Measurements from ENCODE around the gene FIGNL2.

The FIGNL2 gene

DNA sequence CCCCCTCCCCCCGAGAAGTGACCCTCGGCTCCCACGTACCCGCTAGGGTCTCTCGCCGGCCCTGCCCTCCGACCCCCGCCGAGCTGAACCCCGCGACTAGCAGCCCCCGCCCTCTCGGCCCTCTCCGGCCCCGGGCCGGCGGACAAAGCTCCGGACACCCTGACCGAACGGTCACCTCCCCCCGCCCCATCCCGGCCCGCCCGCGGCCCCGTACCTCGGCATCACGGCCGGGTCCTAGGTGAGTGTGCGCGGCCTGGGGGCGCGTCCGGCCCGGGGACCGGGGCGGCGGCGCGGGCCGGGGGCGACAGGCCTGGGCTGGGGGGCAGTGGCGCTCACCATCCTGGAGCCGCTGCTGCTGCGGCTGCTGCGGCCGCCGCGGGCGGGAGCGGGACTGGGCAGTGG, at the start of gene FIGNL2:
Gene FIGNL2 (minus strand): TSS at position 393 of the 402 bp plus-strand sequence. CDS start 26,305 bp downstream, outside the sequence.
- peaks cover 22% of the 10 kb centered on the region for H3K4me1 ChIP-seq (ENCODE audit: control insufficient read depth, insufficient read depth, low read length)
- no peaks in the 10 kb centered on the region for H3K36me3 ChIP-seq (ENCODE audit: control insufficient read depth, insufficient read depth, low read length)
- peaks cover 56% of the 10 kb centered on the region for H3K27me3 ChIP-seq (ENCODE audit: control insufficient read depth, insufficient read depth, low read length)
- no peaks in the 10 kb centered on the region for H3K9me3 ChIP-seq (ENCODE audit: control insufficient read depth, insufficient read depth, low read length)
- no peak within 1 kb of the TSS for H3K9ac ChIP-seq (ENCODE audit: low read depth, low read length)
- peak within 1 kb of the TSS; percentile 79 for H3K4me3 ChIP-seq (ENCODE audit: low read depth, low read length)
- H3K27ac ChIP-seq (ENCODE audit: low read depth, low read length), result peak within 1 kb of the TSS; percentile 79

GRCh38 chr12:51897181-51897580, 48.7 kb upstream of the FIGNL2 start:
- H3K27ac ChIP-seq (ENCODE audit: low read depth, low read length), result no peak overlapping the region
- no peak overlapping the region for H3K9ac ChIP-seq (ENCODE audit: low read depth, low read length)
- no peaks in the 10 kb centered on the region for H3K9me3 ChIP-seq (ENCODE audit: control insufficient read depth, insufficient read depth, low read length)
- no peaks in the 10 kb centered on the region for H3K4me1 ChIP-seq (ENCODE audit: control insufficient read depth, insufficient read depth, low read length)
- H3K36me3 ChIP-seq (ENCODE audit: control insufficient read depth, insufficient read depth, low read length), result no peaks in the 10 kb centered on the region
- no peaks in the 10 kb centered on the region for H3K27me3 ChIP-seq (ENCODE audit: control insufficient read depth, insufficient read depth, low read length)
- no peak overlapping the region for H3K4me3 ChIP-seq (ENCODE audit: low read depth, low read length)

GRCh38 chr12:51896236-51896635, 47.7 kb upstream of the FIGNL2 start:
- H3K27me3 ChIP-seq (ENCODE audit: control insufficient read depth, insufficient read depth, low read length), result no peaks in the 10 kb centered on the region
- H3K4me1 ChIP-seq (ENCODE audit: control insufficient read depth, insufficient read depth, low read length), result no peaks in the 10 kb centered on the region
- H3K27ac ChIP-seq (ENCODE audit: low read depth, low read length), result no peak overlapping the region
- no peak overlapping the region for H3K9ac ChIP-seq (ENCODE audit: low read depth, low read length)
- no peaks in the 10 kb centered on the region for H3K9me3 ChIP-seq (ENCODE audit: control insufficient read depth, insufficient read depth, low read length)
- H3K36me3 ChIP-seq (ENCODE audit: control insufficient read depth, insufficient read depth, low read length), result no peaks in the 10 kb centered on the region
- no peak overlapping the region for H3K4me3 ChIP-seq (ENCODE audit: low read depth, low read length)

GRCh38 chr12:51895378-51896135, 47.0 kb upstream of the FIGNL2 start:
- Histone ChIP-seq H3K9ac (ENCODE audit: low read depth, low read length) (no peak overlapping the region), H3K27me3 (ENCODE audit: control insufficient read depth, insufficient read depth, low read length) (no peaks in the 10 kb centered on the region), H3K4me3 (ENCODE audit: low read depth, low read length) (no peak overlapping the region), H3K9me3 (ENCODE audit: control insufficient read depth, insufficient read depth, low read length) (no peaks in the 10 kb centered on the region), H3K4me1 (ENCODE audit: control insufficient read depth, insufficient read depth, low read length) (no peaks in the 10 kb centered on the region), H3K27ac (ENCODE audit: low read depth, low read length) (no peak overlapping the region), H3K36me3 (ENCODE audit: control insufficient read depth, insufficient read depth, low read length) (no peaks in the 10 kb centered on the region)

- H3K36me3 ChIP-seq (ENCODE audit: control insufficient read depth, insufficient read depth, low read length), result no peaks in the 10 kb centered on the region
- H3K4me1 ChIP-seq (ENCODE audit: control insufficient read depth, insufficient read depth, low read length), result no peaks in the 10 kb centered on the region; the same call in 1 of the 2 replicates
- H3K9ac ChIP-seq (ENCODE audit: low read depth, low read length), result no peak overlapping the region
- H3K9me3 ChIP-seq (ENCODE audit: control insufficient read depth, insufficient read depth, low read length), result no peaks in the 10 kb centered on the region
- no peak overlapping the region for H3K27ac ChIP-seq (ENCODE audit: low read depth, low read length)
- no peak overlapping the region for H3K4me3 ChIP-seq (ENCODE audit: low read depth, low read length)
- peaks cover 7% of the 10 kb centered on the region; the same call in 1 of the 2 replicates for H3K27me3 ChIP-seq (ENCODE audit: control insufficient read depth, insufficient read depth, low read length)
These were observed 45.3 kb upstream of the FIGNL2 start for GRCh38 chr12:51893786-51894185.

DNA sequence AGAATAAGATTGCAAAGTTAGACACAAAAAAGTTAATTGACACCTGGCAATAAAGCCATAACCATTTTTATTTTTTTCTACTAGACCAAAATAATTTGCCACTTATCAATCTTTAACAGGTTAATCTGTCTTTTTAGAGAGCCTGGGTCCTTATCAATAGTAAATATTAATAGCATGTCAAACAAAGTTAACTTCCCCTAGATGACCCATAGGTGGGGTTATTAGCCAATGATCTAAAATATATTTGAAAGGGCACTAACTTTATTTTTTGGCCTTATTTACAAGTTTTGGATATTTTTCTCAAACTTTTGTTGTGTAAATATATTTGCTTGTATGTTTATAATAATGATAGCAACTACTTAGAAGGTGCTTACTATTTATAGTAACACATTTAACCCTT, 43.3 kb upstream of the FIGNL2 start:
- peaks cover 17% of the 10 kb centered on the region for H3K27me3 ChIP-seq (ENCODE audit: control insufficient read depth, insufficient read depth, low read length)
- no peak overlapping the region for H3K4me3 ChIP-seq (ENCODE audit: low read depth, low read length)
- no peaks in the 10 kb centered on the region for H3K9me3 ChIP-seq (ENCODE audit: control insufficient read depth, insufficient read depth, low read length)
- H3K4me1 ChIP-seq (ENCODE audit: control insufficient read depth, insufficient read depth, low read length), result peaks cover 6% of the 10 kb centered on the region
- no peaks in the 10 kb centered on the region for H3K36me3 ChIP-seq (ENCODE audit: control insufficient read depth, insufficient read depth, low read length)
- no peak overlapping the region for H3K27ac ChIP-seq (ENCODE audit: low read depth, low read length)
- no peak overlapping the region for H3K9ac ChIP-seq (ENCODE audit: low read depth, low read length)

- no peak overlapping the region for H3K9ac ChIP-seq (ENCODE audit: low read depth, low read length)
- H3K27me3 ChIP-seq (ENCODE audit: control insufficient read depth, insufficient read depth, low read length), result peaks cover 17% of the 10 kb centered on the region
- peaks cover 8% of the 10 kb centered on the region for H3K4me1 ChIP-seq (ENCODE audit: control insufficient read depth, insufficient read depth, low read length)
- H3K4me3 ChIP-seq (ENCODE audit: low read depth, low read length), result no peak overlapping the region
- no peak overlapping the region for H3K27ac ChIP-seq (ENCODE audit: low read depth, low read length)
- H3K9me3 ChIP-seq (ENCODE audit: control insufficient read depth, insufficient read depth, low read length), result no peaks in the 10 kb centered on the region
- no peaks in the 10 kb centered on the region for H3K36me3 ChIP-seq (ENCODE audit: control insufficient read depth, insufficient read depth, low read length)
These were observed 42.1 kb upstream of the FIGNL2 start for GRCh38 chr12:51890511-51891171.

GRCh38 chr12:51890133-51890464, 41.6 kb upstream of the FIGNL2 start:
- no peak overlapping the region for H3K9ac ChIP-seq (ENCODE audit: low read depth, low read length)
- peaks cover 8% of the 10 kb centered on the region for H3K4me1 ChIP-seq (ENCODE audit: control insufficient read depth, insufficient read depth, low read length)

GRCh38 chr12:51889216-51890132, 41.0 kb upstream of the FIGNL2 start:
- Histone ChIP-seq H3K9me3 (ENCODE audit: control insufficient read depth, insufficient read depth, low read length) (no peaks in the 10 kb centered on the region), H3K4me1 (ENCODE audit: control insufficient read depth, insufficient read depth, low read length) (peaks cover 8% of the 10 kb centered on the region), H3K9ac (ENCODE audit: low read depth, low read length) (no peak overlapping the region), H3K36me3 (ENCODE audit: control insufficient read depth, insufficient read depth, low read length) (no peaks in the 10 kb centered on the region), H3K27me3 (ENCODE audit: control insufficient read depth, insufficient read depth, low read length) (peaks cover 17% of the 10 kb centered on the region), H3K27ac (ENCODE audit: low read depth, low read length) (no peak overlapping the region), H3K4me3 (ENCODE audit: low read depth, low read length) (no peak overlapping the region)

More at GRCh38 chr12:51890133-51890464, 41.6 kb upstream of the FIGNL2 start:
- peaks cover 17% of the 10 kb centered on the region for H3K27me3 ChIP-seq (ENCODE audit: control insufficient read depth, insufficient read depth, low read length)
- no peak overlapping the region for H3K4me3 ChIP-seq (ENCODE audit: low read depth, low read length)
- no peaks in the 10 kb centered on the region for H3K36me3 ChIP-seq (ENCODE audit: control insufficient read depth, insufficient read depth, low read length)
- H3K9me3 ChIP-seq (ENCODE audit: control insufficient read depth, insufficient read depth, low read length), result no peaks in the 10 kb centered on the region
- H3K27ac ChIP-seq (ENCODE audit: low read depth, low read length), result no peak overlapping the region

DNA sequence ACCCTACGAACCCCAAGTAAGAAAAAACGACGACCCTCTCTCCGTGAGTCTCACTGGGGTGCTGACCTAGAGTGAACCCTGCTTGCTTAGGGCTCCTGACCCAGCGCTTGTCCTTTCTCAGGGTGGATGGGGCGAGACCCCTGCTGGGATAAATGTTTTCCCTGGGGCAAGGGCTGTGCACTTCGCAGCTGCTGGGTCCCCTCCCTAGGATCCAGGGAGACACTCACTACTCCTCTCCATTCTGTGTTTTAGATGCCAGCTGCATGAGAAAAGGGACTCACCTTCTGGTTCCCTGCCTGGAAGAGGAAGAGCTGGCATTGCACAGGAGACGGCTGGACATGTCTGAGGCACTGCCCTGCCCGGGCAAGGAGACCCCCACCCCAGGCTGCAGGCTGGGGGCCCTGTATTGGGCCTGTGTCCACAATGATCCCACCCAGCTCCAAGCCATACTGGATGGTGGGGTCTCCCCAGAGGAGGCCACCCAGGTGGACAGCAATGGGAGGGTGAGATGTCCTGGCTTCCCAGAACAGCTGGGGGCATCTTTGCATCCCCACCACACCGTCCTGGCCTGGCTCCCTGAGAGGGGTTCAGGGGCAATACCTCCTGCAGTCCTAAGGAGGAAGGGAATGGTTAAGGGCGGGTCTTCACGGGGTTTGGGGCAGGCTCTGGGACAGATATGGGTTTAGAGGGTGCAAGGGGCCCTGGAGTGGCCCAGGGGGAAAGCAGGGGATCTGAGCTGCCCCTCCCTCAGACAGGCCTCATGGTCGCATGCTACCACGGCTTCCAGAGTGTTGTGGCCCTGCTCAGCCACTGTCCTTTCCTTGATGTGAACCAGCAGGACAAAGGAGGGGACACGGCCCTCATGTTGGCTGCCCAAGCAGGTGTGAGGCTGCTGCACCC, 40.0 kb upstream of the FIGNL2 start:
- no peaks in the 10 kb centered on the region for H3K9me3 ChIP-seq (ENCODE audit: control insufficient read depth, insufficient read depth, low read length)
- H3K27ac ChIP-seq (ENCODE audit: low read depth, low read length), result no peak overlapping the region
- no peaks in the 10 kb centered on the region for H3K36me3 ChIP-seq (ENCODE audit: control insufficient read depth, insufficient read depth, low read length)
- peaks cover 8% of the 10 kb centered on the region for H3K4me1 ChIP-seq (ENCODE audit: control insufficient read depth, insufficient read depth, low read length)
- peaks cover 17% of the 10 kb centered on the region for H3K27me3 ChIP-seq (ENCODE audit: control insufficient read depth, insufficient read depth, low read length)
- no peak overlapping the region for H3K9ac ChIP-seq (ENCODE audit: low read depth, low read length)
- H3K4me3 ChIP-seq (ENCODE audit: low read depth, low read length), result peak overlapping the region; percentile 59
